Central memory CD4-positive, alpha-beta T cell (primary cell): ENCODE data around the gene ZNF423.

ENCODE experiments used
- DNase-seq: peaks from one replicate; pipeline ENCODE4 v3.0.0; 2022

Gene ZNF423

DNA sequence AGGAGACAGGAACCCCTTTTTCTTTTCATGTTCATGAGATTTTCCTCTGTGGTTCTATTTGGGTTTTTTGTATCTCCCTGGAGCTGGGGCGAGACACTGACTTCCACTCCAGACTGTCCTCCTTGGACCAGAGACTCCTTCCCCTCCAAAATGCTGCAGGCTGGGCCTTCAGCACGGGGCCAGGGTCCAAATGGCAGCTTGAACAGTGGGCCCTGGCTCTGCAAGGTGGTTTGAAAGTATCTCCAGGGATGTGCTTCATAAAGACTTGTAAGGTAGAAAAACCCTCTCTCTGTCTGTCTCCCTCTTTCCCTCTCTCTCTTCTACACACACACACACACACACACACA, 236.1 kb downstream of the ZNF423 start:
- DNase-seq: no peak

DNA sequence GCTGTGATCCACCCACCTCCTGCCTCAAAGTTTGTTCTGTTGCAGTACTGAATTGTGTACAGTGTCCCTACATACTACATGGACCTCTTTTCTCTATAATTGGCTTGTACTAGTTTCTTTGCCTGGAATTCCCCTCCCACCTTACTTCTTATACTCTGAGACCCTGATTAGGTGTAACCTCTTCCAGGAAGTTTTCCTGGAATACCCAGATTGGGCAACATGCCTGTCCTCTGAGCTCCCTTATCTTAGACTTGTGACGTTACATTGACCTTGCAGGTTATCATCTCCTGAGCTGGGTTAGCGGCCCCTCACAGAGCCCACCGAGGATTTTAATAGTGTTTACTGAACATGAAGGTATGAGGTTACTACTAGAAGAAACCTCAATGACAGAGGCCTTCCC, 237.0 kb downstream of the ZNF423 start:
- no peak for DNase-seq

- DNase-seq: no peak
Observed at GRCh38 chr16:49617710-49618330, 238.1 kb downstream of the ZNF423 start.

GRCh38 chr16:49617016-49617629, 238.8 kb downstream of the ZNF423 start:
- DNase-seq: no peak

GRCh38 chr16:49615576-49615975, 240.3 kb downstream of the ZNF423 start:
- no peak for DNase-seq

GRCh38 chr16:49610983-49611382, 244.9 kb downstream of the ZNF423 start:
- DNase-seq: no peak

DNA sequence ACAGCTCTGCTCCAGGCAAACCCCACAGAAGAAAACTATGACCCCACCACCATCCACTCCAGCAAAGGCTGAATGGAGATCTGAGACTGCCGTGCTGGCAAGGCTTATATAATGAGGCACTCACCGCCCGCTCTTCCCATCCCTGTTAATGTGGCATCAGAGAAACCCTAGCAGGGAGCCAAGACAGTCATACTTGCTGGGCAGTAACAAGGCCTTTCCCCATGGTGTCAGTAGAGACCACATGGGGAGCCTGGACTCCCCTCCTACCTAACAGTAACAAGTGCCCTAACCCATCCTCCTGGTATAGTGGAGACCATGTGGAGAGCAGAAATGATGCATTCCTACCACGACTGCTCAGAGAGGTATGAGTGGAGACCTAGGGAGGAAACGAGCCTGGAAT, 247.1 kb downstream of the ZNF423 start:
- no peak for DNase-seq

DNA sequence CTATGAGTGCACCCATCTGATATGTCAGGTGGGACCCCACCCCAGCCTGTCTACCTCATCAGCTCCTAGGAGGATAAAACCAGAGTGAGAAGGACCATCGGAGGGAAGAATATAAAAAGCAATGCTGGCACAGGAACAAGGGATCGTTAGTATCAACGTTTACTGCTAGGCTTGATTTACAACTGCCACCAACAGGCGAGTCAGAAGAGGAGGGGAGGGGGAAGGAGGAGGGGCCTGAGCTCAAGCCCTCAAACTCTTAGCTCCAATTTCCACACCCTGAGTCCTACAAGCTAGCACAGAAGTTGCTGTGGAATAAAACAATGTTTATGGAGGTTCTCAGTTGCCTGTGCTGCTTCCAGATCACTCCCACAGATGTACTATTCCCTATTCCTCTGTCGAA, 247.8 kb downstream of the ZNF423 start:
- DNase-seq: no peak

- DNase-seq: no peak
Observed at GRCh38 chr16:49605536-49606254, 250.2 kb downstream of the ZNF423 start.

- no peak for DNase-seq
Observed at GRCh38 chr16:49604602-49605001, 251.3 kb downstream of the ZNF423 start.

DNA sequence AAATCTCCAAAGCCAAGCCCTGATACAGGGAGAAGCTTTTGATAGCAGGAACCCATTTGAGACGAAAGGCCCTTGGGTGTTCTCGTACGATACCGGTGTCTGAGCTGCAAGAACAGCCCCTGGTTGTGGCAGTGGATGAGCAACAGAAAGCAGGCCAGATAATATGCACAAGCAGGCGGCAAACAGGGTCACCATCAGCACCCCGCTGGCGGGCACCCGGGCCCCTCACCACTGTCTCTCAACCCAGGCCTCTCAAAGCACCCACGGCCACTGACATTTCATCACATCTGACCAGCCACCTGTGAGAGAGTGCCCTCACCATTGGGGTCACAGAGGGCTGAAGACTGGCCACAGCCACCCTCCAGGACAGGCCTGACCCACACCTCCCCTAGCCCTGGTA, 252.0 kb downstream of the ZNF423 start:
- DNase-seq: no peak

GRCh38 chr16:49602976-49603310, 253.0 kb downstream of the ZNF423 start:
- DNase-seq: no peak

DNA sequence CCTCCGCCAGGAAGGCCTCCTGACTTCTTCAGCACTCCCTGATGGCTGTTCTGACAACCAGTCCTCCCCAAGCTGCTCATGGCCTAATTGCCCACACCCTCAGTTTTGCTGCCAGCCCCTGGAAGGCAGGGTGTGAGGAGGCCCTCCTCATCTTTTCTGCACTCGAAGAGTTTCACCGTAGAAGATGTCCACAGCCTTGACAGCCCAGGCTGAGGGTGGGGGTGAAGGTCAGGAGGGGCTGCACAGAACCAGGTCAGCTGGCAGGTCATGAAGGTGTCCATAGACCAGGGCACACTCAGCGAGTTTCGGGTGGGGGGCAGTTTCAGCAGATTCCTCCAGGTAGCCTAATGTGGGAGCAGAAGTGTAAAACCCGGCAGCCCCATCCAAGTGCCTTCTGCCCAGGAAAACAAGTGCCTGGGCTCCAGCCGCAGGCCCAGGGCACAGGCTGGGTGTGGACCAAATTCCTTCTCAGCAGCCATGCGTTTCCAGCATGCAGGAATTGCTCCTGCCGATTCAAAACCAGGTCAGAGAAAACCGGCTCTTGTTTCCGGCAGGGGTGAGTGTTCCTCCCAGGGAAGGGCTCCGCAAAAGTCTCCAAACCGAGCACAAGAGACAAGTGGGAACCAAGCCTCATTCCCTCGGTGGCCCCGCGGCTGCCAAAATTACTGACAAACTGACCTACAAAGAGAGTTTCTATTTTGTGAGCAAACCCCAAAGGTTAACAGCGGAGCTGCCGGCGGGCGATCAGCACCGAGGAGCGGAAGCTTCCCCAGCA, 253.5 kb downstream of the ZNF423 start:
- no peak for DNase-seq

GRCh38 chr16:49601576-49601975, 254.3 kb downstream of the ZNF423 start:
- no peak for DNase-seq

GRCh38 chr16:49600976-49601375, 254.9 kb downstream of the ZNF423 start:
- no peak for DNase-seq

DNA sequence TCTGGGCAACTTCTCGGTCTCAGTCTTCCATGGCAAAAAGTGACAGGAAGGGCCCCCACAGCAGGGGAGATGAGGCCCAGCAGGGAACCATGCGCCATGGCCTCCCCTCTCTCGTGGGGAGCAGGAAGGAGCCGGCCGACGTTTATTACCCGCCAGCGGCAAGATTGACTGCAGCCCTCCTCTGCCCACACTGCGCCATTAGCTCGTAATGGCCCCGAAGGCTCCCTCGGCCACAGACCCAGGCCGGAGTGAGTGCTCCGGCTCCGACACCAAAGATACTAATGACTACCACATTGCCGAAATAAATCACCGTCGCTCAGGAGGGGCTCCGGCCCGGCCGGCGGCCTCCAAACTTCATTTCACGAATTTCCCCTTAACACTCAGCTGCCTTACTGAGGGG, 255.4 kb downstream of the ZNF423 start:
- DNase-seq: no peak

DNA sequence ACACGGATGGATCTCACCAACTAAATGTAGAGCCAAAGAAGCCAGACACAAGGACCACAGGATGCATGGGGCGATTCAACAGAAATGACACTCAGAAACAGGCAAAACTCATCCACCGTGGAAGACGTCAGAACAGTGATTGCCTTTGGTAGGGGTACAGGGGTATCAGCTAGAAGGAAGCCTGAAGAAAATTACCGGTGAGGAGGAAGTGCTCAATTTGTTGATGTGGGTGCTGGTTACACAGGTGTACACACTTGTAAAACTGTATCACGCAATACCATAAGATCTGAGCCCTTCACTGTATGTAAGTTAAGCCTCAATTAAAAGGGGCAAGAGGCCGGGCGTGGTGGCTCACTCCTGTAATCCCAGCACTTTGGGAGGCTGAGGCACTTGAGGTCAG, 256.2 kb downstream of the ZNF423 start:
- DNase-seq: no peak

DNA sequence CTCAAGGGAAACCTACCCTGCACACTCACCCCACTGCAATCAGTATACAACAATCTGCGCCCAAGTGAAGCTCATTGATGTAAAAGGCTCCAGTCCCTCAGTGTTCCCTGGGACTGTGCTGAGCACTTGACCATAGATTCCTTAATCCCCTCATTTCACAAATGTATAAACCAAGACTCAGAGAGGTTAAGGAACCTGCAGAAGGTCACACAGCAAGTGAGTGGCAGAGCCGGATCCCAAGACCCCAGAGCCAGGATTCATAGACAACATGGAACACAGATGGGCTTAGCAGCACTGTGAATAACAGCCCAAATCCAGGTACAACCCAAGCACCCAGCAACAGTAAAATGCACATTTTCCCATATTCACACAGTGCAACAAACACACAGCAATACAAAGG, 256.6 kb downstream of the ZNF423 start:
- no peak for DNase-seq

DNA sequence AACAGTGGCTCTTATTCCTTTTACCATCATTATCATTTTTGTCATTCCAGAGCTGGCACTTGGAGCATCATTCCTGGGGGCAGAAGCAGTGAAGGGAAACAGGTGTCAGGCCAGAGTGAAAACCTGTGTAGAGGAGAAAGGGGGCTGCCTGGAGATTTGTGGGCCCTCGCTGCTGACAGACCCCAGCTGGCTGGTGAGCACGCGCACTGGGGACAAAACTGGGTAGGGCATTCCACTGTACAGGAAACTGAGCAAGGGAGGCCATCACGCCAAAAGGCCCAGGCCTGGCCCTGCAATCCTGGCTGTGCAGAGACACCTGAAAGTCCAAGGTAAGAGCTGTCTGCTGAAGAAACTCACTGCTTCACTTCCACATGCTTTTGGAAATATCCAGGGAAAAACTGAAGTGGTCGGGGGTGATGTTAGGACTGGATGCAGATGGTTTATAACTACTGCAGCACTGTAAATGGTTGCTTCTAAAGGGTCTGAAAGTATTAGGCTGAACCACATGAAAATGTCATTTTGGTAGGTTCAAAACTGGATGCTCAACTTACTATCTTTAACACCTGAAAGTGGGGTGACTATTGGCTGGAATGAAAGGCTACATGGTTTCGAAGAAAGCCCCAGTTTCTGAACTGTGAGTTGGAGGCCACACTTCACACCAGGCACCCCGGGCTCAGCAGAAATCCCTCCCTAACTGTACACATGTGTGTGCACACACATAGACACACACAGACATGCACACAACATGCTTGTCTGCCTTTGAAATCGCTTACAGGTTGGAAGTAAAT, 257.3 kb downstream of the ZNF423 start:
- DNase-seq: no peak

- DNase-seq: no peak
Observed at GRCh38 chr16:49597796-49598195, 258.1 kb downstream of the ZNF423 start.

DNA sequence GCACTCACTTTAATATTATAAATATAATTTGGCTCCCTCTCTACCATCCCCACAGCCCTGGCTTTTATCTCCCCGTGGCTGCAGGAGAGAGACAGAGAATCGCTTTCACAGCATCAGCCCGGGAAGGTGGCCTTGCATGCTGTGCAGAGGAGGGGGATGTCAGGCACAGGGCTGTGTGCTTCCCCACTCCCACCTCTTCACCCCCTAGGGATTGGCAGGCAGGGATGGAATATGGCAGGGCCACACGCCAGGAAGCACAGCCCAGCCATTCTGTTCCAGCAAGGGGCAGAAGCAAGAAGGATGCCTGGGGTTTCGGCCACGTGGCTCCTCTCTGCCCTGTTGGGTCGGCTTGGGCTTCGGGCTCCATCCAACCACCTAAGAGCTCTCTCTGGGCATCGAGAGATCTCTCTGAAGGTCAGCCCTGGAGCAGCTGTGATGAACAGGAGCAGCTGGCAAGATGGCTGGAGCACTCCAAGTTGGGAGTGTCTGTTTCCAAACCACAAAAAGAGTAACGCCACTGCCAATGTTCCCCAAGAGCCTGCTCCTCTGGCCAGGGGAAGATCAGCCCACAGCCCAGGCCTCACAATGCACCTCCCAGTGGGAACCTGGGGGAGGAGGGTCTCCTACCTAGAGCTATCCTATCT, 259.1 kb downstream of the ZNF423 start:
- no peak for DNase-seq

- DNase-seq: no peak
Observed at GRCh38 chr16:49596068-49596467, 259.8 kb downstream of the ZNF423 start.
